ENCODE data around the gene TCF15.

- TF ChIP-seq, protein P1, sequence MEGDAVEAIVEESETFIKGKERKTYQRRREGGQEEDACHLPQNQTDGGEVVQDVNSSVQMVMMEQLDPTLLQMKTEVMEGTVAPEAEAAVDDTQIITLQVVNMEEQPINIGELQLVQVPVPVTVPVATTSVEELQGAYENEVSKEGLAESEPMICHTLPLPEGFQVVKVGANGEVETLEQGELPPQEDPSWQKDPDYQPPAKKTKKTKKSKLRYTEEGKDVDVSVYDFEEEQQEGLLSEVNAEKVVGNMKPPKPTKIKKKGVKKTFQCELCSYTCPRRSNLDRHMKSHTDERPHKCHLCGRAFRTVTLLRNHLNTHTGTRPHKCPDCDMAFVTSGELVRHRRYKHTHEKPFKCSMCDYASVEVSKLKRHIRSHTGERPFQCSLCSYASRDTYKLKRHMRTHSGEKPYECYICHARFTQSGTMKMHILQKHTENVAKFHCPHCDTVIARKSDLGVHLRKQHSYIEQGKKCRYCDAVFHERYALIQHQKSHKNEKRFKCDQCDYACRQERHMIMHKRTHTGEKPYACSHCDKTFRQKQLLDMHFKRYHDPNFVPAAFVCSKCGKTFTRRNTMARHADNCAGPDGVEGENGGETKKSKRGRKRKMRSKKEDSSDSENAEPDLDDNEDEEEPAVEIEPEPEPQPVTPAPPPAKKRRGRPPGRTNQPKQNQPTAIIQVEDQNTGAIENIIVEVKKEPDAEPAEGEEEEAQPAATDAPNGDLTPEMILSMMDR (IDR thresholded peaks at IDR 0.05): no peak
- TF ChIP-seq POLR2AphosphoS5 (IDR thresholded peaks at IDR 0.05) (no peak), POLR2A (IDR thresholded peaks at IDR 0.05) (no peak)
Measured at GRCh38 chr20:635028-635892, 25.2 kb upstream of the TCF15 start.

Measured in upper lobe of left lung (tissue), 4 donors.